ENCODE measurements around the gene GBX2. TPM values are rescaled to one million over a fixed set of nuclear protein-coding genes. Genes with fewer than 3 reads are reported as not detected.
A peak's percentile ranks its signal among the peaks of the same experiment; 100 is the strongest.

The GBX2 gene
- total and polyA plus RNA-seq, 2 experiments from 2014 or later, result not detected

DNA sequence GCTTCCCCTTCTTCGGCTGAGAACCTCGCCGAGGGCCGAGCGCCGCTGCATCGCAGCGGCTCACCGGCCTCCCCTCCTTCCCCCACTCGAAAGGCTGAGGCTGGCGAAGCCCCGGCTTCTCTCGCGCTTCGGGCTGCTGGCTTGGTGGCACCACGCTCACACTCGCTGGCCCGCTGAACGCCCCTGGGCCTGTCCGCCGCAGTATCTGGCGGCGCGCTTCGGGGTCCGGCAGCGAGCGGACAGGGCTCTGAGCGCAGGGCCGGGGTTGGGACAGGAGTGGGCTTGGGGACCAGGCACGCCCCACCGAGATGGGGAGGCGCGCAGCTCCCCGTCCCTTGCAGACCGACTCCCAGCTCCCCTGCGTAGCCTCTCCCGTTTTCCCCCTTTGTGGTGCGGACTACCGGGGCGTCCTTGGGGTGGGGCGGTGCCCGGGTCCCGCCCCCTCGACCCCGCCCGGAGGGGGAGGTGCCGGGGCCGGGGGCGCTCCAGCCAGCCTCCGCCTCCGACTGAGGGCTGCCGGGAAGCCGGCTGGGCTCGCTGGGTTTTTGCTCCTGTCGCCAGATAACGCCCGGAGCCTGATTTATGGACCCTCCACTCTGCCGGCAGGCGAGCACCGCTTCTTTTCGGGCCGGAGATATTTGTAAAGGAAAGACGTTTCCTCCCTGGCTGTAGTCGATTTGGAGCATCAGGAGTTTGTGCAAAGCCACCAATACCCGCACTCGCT lies 3.8 kb downstream of the GBX2 start:
- Histone ChIP-seq H4K20me1 (ENCODE audit: insufficient read depth) (no peaks in the 10 kb centered on the region), H3K27me3 (replicated peaks; ENCODE audit: insufficient read depth) (peaks cover 75% of the 10 kb centered on the region), H3K4me3 (peak overlapping the region; percentile 44; the same call in 1 of the 2 replicates), H3K4me2 (ENCODE audit: unreplicated experiment) (peak overlapping the region; percentile 68), H3K9me3 (ENCODE audit: low read depth) (no peaks in the 10 kb centered on the region), H3F3A (ENCODE audit: insufficient read depth) (no peaks in the 10 kb centered on the region), H2AFZ (peak overlapping the region; percentile 37; the same call in 1 of the 2 replicates), H3K36me3 (ENCODE audit: low read depth) (no peaks in the 10 kb centered on the region), H3K9ac (no peak overlapping the region), H3K4me1 (ENCODE audit: insufficient read depth) (0 out of 2 replicates have a peak, but pooled peaks cover 9% of the 10 kb centered on the region), H3K79me2 (ENCODE audit: insufficient read depth) (no peaks in the 10 kb centered on the region), H3K27ac (no peak overlapping the region), H3K9me2 (ENCODE audit: insufficient read depth) (no peaks in the 10 kb centered on the region)
- TF ChIP-seq EZH2 (IDR thresholded peaks at IDR 0.05; ENCODE audit: insufficient read depth, poor library complexity, severe bottlenecking) (peak; percentile 80), EZH2phosphoT487 (IDR thresholded peaks at IDR 0.05; ENCODE audit: insufficient read depth, low read depth) (no peak)
- whole genome bisulfite sequencing, 2 experiments (ENCODE audit: low coverage in 1 of 2, low lambda C conversion rate in 2 of 2, missing lambda C conversion rate in 2 of 2), result 5 to 6% methylated on average over 45 to 59 of the region's 67 CpGs
- DNase-seq, result peak; percentile 51
- in situ Hi-C loops (cut with MboI), result no loop called here

DNA sequence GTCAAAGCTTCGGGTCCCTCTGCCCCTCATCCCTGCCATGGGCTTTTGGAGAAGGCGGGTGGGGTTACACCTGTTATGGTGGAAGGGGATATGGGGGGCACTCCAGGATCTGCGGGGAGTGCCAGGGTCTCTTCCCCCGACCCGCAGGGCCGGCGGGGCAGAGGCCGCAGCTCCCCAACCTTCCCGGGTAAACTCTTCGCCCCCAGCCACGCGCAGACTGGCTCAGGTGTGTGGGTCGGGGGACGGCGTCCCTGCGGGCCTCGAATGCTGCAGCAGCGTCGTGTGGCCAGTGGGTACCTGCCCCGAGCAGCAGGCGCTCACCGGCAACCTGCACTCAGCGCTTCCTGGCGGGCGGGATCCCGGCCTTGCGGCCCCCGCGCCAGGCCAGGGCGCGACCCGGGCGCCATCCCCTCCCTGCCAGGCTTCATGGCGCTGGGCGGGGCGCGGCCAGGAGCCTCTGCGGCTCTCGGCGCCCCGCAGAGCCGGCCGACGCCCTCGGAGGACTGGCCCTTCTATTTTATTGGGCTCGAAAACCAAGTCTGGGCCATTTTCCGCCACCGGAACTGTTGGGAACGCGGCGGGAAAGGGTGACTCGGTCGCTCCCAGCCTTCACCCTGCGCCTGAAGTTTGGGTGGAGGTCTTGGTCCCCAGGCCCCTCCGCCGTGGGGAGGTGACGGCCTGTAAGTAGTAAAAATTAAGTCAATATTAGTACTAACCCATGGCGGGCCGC lies 4.5 kb downstream of the GBX2 start:
- Histone ChIP-seq H2AFZ (peak overlapping the region; percentile 37; the same call in 1 of the 2 replicates), H3K9ac (no peak overlapping the region), H3K9me2 (ENCODE audit: insufficient read depth) (no peaks in the 10 kb centered on the region), H3K36me3 (ENCODE audit: low read depth) (no peaks in the 10 kb centered on the region), H3F3A (ENCODE audit: insufficient read depth) (no peaks in the 10 kb centered on the region), H3K4me1 (ENCODE audit: insufficient read depth) (0 out of 2 replicates have a peak, but pooled peaks cover 9% of the 10 kb centered on the region), H3K27ac (no peak overlapping the region), H3K4me2 (ENCODE audit: unreplicated experiment) (peak overlapping the region; percentile 68), H3K27me3 (replicated peaks; ENCODE audit: insufficient read depth) (peaks cover 70% of the 10 kb centered on the region), H3K79me2 (ENCODE audit: insufficient read depth) (no peaks in the 10 kb centered on the region), H3K9me3 (ENCODE audit: low read depth) (no peaks in the 10 kb centered on the region), H3K4me3 (peak overlapping the region; percentile 44; the same call in 1 of the 2 replicates), H4K20me1 (ENCODE audit: insufficient read depth) (no peaks in the 10 kb centered on the region)
- in situ Hi-C loops (cut with MboI), result no loop called here
- WGBS, 2 experiments (ENCODE audit: low coverage in 1 of 2, low lambda C conversion rate in 2 of 2, missing lambda C conversion rate in 2 of 2), result 7 to 12% methylated on average over 52 to 53 of the region's 59 CpGs
- no peak for DNase-seq
- 0 out of 2 replicates have a peak, but pooled peaks have one; percentile 54 for TF ChIP-seq EZH2phosphoT487 (IDR thresholded peaks at IDR 0.05; ENCODE audit: insufficient read depth, low read depth)
- peak; percentile 90 for TF ChIP-seq EZH2 (IDR thresholded peaks at IDR 0.05; ENCODE audit: insufficient read depth, poor library complexity, severe bottlenecking)

GRCh38 chr2:236162882-236163470 lies 5.2 kb downstream of the GBX2 start:
- no peaks in the 10 kb centered on the region for H3K9me2 ChIP-seq (ENCODE audit: insufficient read depth)
- no peak for DNase-seq
- H3K79me2 ChIP-seq (ENCODE audit: insufficient read depth), result no peaks in the 10 kb centered on the region
- TF ChIP-seq EZH2phosphoT487 (IDR thresholded peaks at IDR 0.05; ENCODE audit: insufficient read depth, low read depth), result 0 out of 2 replicates have a peak, but pooled peaks have one; percentile 9
- TF ChIP-seq EZH2 (IDR thresholded peaks at IDR 0.05; ENCODE audit: insufficient read depth, poor library complexity, severe bottlenecking), result peak; percentile 71
- no peaks in the 10 kb centered on the region for H3K36me3 ChIP-seq (ENCODE audit: low read depth)
- no peak overlapping the region for H3K4me3 ChIP-seq
- in situ Hi-C loops (cut with MboI), result no loop called here
- peaks cover 70% of the 10 kb centered on the region for H3K27me3 ChIP-seq (replicated peaks; ENCODE audit: insufficient read depth)
- H3K4me2 ChIP-seq (ENCODE audit: unreplicated experiment), result no peak overlapping the region
- no peak overlapping the region for H3K9ac ChIP-seq
- WGBS, 2 experiments (ENCODE audit: low coverage in 1 of 2, low lambda C conversion rate in 2 of 2, missing lambda C conversion rate in 2 of 2), result 7 to 9% methylated on average over 19 to 33 of the region's 33 CpGs
- no peaks in the 10 kb centered on the region for H4K20me1 ChIP-seq (ENCODE audit: insufficient read depth)
- no peaks in the 10 kb centered on the region for H3F3A ChIP-seq (ENCODE audit: insufficient read depth)
- 0 out of 2 replicates have a peak, but pooled peaks cover 9% of the 10 kb centered on the region for H3K4me1 ChIP-seq (ENCODE audit: insufficient read depth)
- H3K9me3 ChIP-seq (ENCODE audit: low read depth), result no peaks in the 10 kb centered on the region
- no peak overlapping the region for H3K27ac ChIP-seq
- H2AFZ ChIP-seq, result no peak overlapping the region
